ENCODE data around the gene CD58.
A peak's percentile ranks its signal among the peaks of the same experiment; 100 is the strongest.

The CD58 gene

GRCh38 chr1:116538544-116538943 is 32.3 kb downstream of the CD58 start:
- H3K79me1 ChIP-seq (ENCODE audit: low read length), result no peaks in the 10 kb centered on the region
- no peak overlapping the region for H2AK5ac ChIP-seq (ENCODE audit: low read length)
- WGBS (ENCODE audit: extremely low coverage, insufficient coverage, low lambda C conversion rate), result no CpG with 5 or more reads among the region's 1 CpG
- H3K9ac ChIP-seq (ENCODE audit: low read length), result no peak overlapping the region
- H3K56ac ChIP-seq (ENCODE audit: low read length), result no peak overlapping the region
- H3K4ac ChIP-seq (ENCODE audit: low read depth, low read length), result no peak overlapping the region
- no peak overlapping the region for H4K8ac ChIP-seq (ENCODE audit: low read depth, low read length)
- H4K5ac ChIP-seq (ENCODE audit: low read length), result no peak overlapping the region
- H3K4me3 ChIP-seq (ENCODE audit: low read length), result no peak overlapping the region
- H3K4me2 ChIP-seq (ENCODE audit: low read length), result no peak overlapping the region
- H2BK120ac ChIP-seq (ENCODE audit: low read depth, low read length), result no peak overlapping the region
- no peaks in the 10 kb centered on the region for H3K27me3 ChIP-seq (ENCODE audit: insufficient read depth, low read length, poor library complexity)
- no peak for DNase-seq
- no peaks in the 10 kb centered on the region for H3K4me1 ChIP-seq (ENCODE audit: control insufficient read depth, low read depth, low read length)
- H3K36me3 ChIP-seq (ENCODE audit: control insufficient read depth, insufficient read depth, low read length), result no peaks in the 10 kb centered on the region
- no peak overlapping the region for H2BK5ac ChIP-seq (ENCODE audit: low read length)
- no peak overlapping the region for H3K18ac ChIP-seq (ENCODE audit: low read length)
- H3K79me2 ChIP-seq (ENCODE audit: control insufficient read depth, insufficient read depth, low read length), result no peaks in the 10 kb centered on the region
- no peak overlapping the region for H2BK15ac ChIP-seq (replicated peaks; ENCODE audit: low read depth)
- H3K27ac ChIP-seq (ENCODE audit: low read depth, low read length), result no peak overlapping the region
- H3K23ac ChIP-seq (ENCODE audit: low read length), result no peak overlapping the region

- no peaks in the 10 kb centered on the region for H3K4me1 ChIP-seq (ENCODE audit: control insufficient read depth, low read depth, low read length)
- H3K4me3 ChIP-seq (ENCODE audit: low read length), result no peak overlapping the region
- H3K79me2 ChIP-seq (ENCODE audit: control insufficient read depth, insufficient read depth, low read length), result no peaks in the 10 kb centered on the region
- whole genome bisulfite sequencing (ENCODE audit: extremely low coverage, insufficient coverage, low lambda C conversion rate), result no CpG with 5 or more reads among the region's 1 CpG
- no peaks in the 10 kb centered on the region for H3K79me1 ChIP-seq (ENCODE audit: low read length)
- no peak overlapping the region for H4K5ac ChIP-seq (ENCODE audit: low read length)
- no peaks in the 10 kb centered on the region for H3K36me3 ChIP-seq (ENCODE audit: control insufficient read depth, insufficient read depth, low read length)
- H3K27me3 ChIP-seq (ENCODE audit: insufficient read depth, low read length, poor library complexity), result no peaks in the 10 kb centered on the region
- no peak overlapping the region for H3K9ac ChIP-seq (ENCODE audit: low read length)
- no peak overlapping the region for H3K4me2 ChIP-seq (ENCODE audit: low read length)
- no peak overlapping the region for H3K27ac ChIP-seq (ENCODE audit: low read depth, low read length)
- no peak overlapping the region for H3K56ac ChIP-seq (ENCODE audit: low read length)
- no peak for DNase-seq
- no peak overlapping the region for H2BK120ac ChIP-seq (ENCODE audit: low read depth, low read length)
- H2BK15ac ChIP-seq (replicated peaks; ENCODE audit: low read depth), result no peak overlapping the region
- H3K23ac ChIP-seq (ENCODE audit: low read length), result no peak overlapping the region
- H3K18ac ChIP-seq (ENCODE audit: low read length), result no peak overlapping the region
- no peak overlapping the region for H4K8ac ChIP-seq (ENCODE audit: low read depth, low read length)
- no peak overlapping the region for H2AK5ac ChIP-seq (ENCODE audit: low read length)
- no peak overlapping the region for H3K4ac ChIP-seq (ENCODE audit: low read depth, low read length)
- no peak overlapping the region for H2BK5ac ChIP-seq (ENCODE audit: low read length)
Observed at GRCh38 chr1:116537898-116538297, 32.9 kb downstream of the CD58 start.

GRCh38 chr1:116537040-116537831 is 33.6 kb downstream of the CD58 start:
- Histone ChIP-seq H3K18ac (ENCODE audit: low read length) (no peak overlapping the region), H2AK5ac (ENCODE audit: low read length) (no peak overlapping the region), H3K4me2 (ENCODE audit: low read length) (no peak overlapping the region), H3K56ac (ENCODE audit: low read length) (no peak overlapping the region), H2BK15ac (replicated peaks; ENCODE audit: low read depth) (no peak overlapping the region), H3K4me1 (ENCODE audit: control insufficient read depth, low read depth, low read length) (no peaks in the 10 kb centered on the region), H3K27ac (ENCODE audit: low read depth, low read length) (no peak overlapping the region), H3K36me3 (ENCODE audit: control insufficient read depth, insufficient read depth, low read length) (no peaks in the 10 kb centered on the region), H3K9ac (ENCODE audit: low read length) (no peak overlapping the region), H4K8ac (ENCODE audit: low read depth, low read length) (no peak overlapping the region), H2BK5ac (ENCODE audit: low read length) (no peak overlapping the region), H2BK120ac (ENCODE audit: low read depth, low read length) (no peak overlapping the region), H4K5ac (ENCODE audit: low read length) (no peak overlapping the region), H3K4me3 (ENCODE audit: low read length) (no peak overlapping the region), H3K79me1 (ENCODE audit: low read length) (no peaks in the 10 kb centered on the region), H3K23ac (ENCODE audit: low read length) (no peak overlapping the region), H3K79me2 (ENCODE audit: control insufficient read depth, insufficient read depth, low read length) (no peaks in the 10 kb centered on the region), H3K4ac (ENCODE audit: low read depth, low read length) (no peak overlapping the region), H3K27me3 (ENCODE audit: insufficient read depth, low read length, poor library complexity) (no peaks in the 10 kb centered on the region)
- WGBS (ENCODE audit: extremely low coverage, insufficient coverage, low lambda C conversion rate), result no CpG with 5 or more reads among the region's 3 CpGs
- DNase-seq, result peak; percentile 18

GRCh38 chr1:116534014-116534739 is 36.6 kb downstream of the CD58 start:
- H3K4me2 ChIP-seq (ENCODE audit: low read length), result no peak overlapping the region
- H3K56ac ChIP-seq (ENCODE audit: low read length), result no peak overlapping the region
- H3K79me2 ChIP-seq (ENCODE audit: control insufficient read depth, insufficient read depth, low read length), result no peaks in the 10 kb centered on the region
- WGBS (ENCODE audit: extremely low coverage, insufficient coverage, low lambda C conversion rate), result no CpG with 5 or more reads among the region's 45 CpGs
- no peak overlapping the region for H2BK120ac ChIP-seq (ENCODE audit: low read depth, low read length)
- H4K5ac ChIP-seq (ENCODE audit: low read length), result no peak overlapping the region
- H3K27ac ChIP-seq (ENCODE audit: low read depth, low read length), result no peak overlapping the region
- H2BK5ac ChIP-seq (ENCODE audit: low read length), result no peak overlapping the region
- H3K9ac ChIP-seq (ENCODE audit: low read length), result no peak overlapping the region
- H3K79me1 ChIP-seq (ENCODE audit: low read length), result no peaks in the 10 kb centered on the region
- H3K23ac ChIP-seq (ENCODE audit: low read length), result no peak overlapping the region
- H3K4me3 ChIP-seq (ENCODE audit: low read length), result no peak overlapping the region
- no peak overlapping the region for H2AK5ac ChIP-seq (ENCODE audit: low read length)
- no peak overlapping the region for H3K4ac ChIP-seq (ENCODE audit: low read depth, low read length)
- H3K27me3 ChIP-seq (ENCODE audit: insufficient read depth, low read length, poor library complexity), result no peaks in the 10 kb centered on the region
- H4K8ac ChIP-seq (ENCODE audit: low read depth, low read length), result no peak overlapping the region
- no peaks in the 10 kb centered on the region for H3K4me1 ChIP-seq (ENCODE audit: control insufficient read depth, low read depth, low read length)
- no peak overlapping the region for H2BK15ac ChIP-seq (replicated peaks; ENCODE audit: low read depth)
- H3K36me3 ChIP-seq (ENCODE audit: control insufficient read depth, insufficient read depth, low read length), result no peaks in the 10 kb centered on the region
- no peak for DNase-seq
- no peak overlapping the region for H3K18ac ChIP-seq (ENCODE audit: low read length)

- H3K27ac ChIP-seq (ENCODE audit: low read depth, low read length), result no peak overlapping the region
- no peak for DNase-seq
- H2AK5ac ChIP-seq (ENCODE audit: low read length), result no peak overlapping the region
- H3K79me2 ChIP-seq (ENCODE audit: control insufficient read depth, insufficient read depth, low read length), result no peaks in the 10 kb centered on the region
- H3K4me1 ChIP-seq (ENCODE audit: control insufficient read depth, low read depth, low read length), result no peaks in the 10 kb centered on the region
- no peak overlapping the region for H2BK5ac ChIP-seq (ENCODE audit: low read length)
- H3K79me1 ChIP-seq (ENCODE audit: low read length), result no peaks in the 10 kb centered on the region
- no CpG with 5 or more reads among the region's 3 CpGs for WGBS (ENCODE audit: extremely low coverage, insufficient coverage, low lambda C conversion rate)
- H2BK120ac ChIP-seq (ENCODE audit: low read depth, low read length), result no peak overlapping the region
- no peak overlapping the region for H3K9ac ChIP-seq (ENCODE audit: low read length)
- H3K4ac ChIP-seq (ENCODE audit: low read depth, low read length), result no peak overlapping the region
- no peaks in the 10 kb centered on the region for H3K36me3 ChIP-seq (ENCODE audit: control insufficient read depth, insufficient read depth, low read length)
- H4K5ac ChIP-seq (ENCODE audit: low read length), result no peak overlapping the region
- no peak overlapping the region for H2BK15ac ChIP-seq (replicated peaks; ENCODE audit: low read depth)
- no peak overlapping the region for H3K18ac ChIP-seq (ENCODE audit: low read length)
- no peak overlapping the region for H4K8ac ChIP-seq (ENCODE audit: low read depth, low read length)
- H3K27me3 ChIP-seq (ENCODE audit: insufficient read depth, low read length, poor library complexity), result no peaks in the 10 kb centered on the region
- no peak overlapping the region for H3K23ac ChIP-seq (ENCODE audit: low read length)
- no peak overlapping the region for H3K56ac ChIP-seq (ENCODE audit: low read length)
- no peak overlapping the region for H3K4me2 ChIP-seq (ENCODE audit: low read length)
- H3K4me3 ChIP-seq (ENCODE audit: low read length), result no peak overlapping the region
Observed at GRCh38 chr1:116533429-116533820, 37.4 kb downstream of the CD58 start.
